ENCODE data around the gene GNAQ. TPM values are rescaled to one million over a fixed set of nuclear protein-coding genes. Genes with fewer than 3 reads are reported as not detected.
A peak's percentile ranks its signal among the peaks of the same experiment; 100 is the strongest.

Gene GNAQ
- total and polyA plus RNA-seq, 2 of the 13 experiments (the other 11 are each of a cell fraction or from before 2014, with no cell fraction given): 16.5 to 17.7 TPM

DNA sequence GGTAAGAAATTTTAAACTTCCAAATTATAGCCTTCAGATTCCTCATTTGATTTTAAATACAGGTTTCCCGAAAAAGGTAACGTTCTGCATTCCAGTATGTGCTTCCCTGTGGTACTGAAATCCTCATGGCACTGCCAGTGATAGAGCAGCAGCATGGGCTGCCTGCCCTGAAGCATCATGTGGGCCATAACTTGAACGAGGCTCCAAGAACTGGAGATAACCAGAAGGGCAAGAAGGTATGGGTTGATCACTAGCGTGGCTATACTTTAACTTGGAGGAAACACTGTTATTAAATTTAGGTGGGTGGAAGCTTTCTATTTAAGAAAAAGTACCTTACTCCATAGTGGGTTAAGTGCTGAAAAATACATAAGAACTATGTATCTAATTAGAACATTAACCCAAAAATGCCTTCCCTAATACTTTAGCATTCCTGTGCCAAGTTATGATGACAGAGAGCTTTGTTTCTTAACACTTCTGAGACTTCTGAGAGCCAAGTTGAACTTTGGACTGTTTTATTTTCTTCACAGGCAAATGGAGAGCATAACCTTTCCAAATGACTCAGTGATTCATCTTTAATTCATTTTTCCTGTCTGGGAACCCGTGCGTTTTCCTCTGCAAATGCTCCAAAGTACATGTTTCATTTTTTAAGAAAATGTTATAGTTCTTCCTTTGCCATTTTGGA is 192.0 kb downstream of the GNAQ start (continued):
- TF ChIP-seq FOSL2 (CRISPR knock-in tag; IDR thresholded peaks at IDR 0.05): peak; percentile 26; the same call in 1 of the 2 replicates
- TF ChIP-seq, protein P1, sequence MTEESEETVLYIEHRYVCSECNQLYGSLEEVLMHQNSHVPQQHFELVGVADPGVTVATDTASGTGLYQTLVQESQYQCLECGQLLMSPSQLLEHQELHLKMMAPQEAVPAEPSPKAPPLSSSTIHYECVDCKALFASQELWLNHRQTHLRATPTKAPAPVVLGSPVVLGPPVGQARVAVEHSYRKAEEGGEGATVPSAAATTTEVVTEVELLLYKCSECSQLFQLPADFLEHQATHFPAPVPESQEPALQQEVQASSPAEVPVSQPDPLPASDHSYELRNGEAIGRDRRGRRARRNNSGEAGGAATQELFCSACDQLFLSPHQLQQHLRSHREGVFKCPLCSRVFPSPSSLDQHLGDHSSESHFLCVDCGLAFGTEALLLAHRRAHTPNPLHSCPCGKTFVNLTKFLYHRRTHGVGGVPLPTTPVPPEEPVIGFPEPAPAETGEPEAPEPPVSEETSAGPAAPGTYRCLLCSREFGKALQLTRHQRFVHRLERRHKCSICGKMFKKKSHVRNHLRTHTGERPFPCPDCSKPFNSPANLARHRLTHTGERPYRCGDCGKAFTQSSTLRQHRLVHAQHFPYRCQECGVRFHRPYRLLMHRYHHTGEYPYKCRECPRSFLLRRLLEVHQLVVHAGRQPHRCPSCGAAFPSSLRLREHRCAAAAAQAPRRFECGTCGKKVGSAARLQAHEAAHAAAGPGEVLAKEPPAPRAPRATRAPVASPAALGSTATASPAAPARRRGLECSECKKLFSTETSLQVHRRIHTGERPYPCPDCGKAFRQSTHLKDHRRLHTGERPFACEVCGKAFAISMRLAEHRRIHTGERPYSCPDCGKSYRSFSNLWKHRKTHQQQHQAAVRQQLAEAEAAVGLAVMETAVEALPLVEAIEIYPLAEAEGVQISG (CRISPR knock-in tag; IDR thresholded peaks at IDR 0.05): no peak
- no peak for TF ChIP-seq ZFP82 (CRISPR knock-in tag; IDR thresholded peaks at IDR 0.05; ENCODE audit: borderline replicate concordance)
- TF ChIP-seq ZNF766 (CRISPR knock-in tag; IDR thresholded peaks at IDR 0.05; ENCODE audit: borderline replicate concordance): no peak
- TF ChIP-seq FOXA3 (CRISPR knock-in tag; IDR thresholded peaks at IDR 0.05): peak; percentile 26; the same call in 1 of the 2 replicates
- TF ChIP-seq, protein P2, sequence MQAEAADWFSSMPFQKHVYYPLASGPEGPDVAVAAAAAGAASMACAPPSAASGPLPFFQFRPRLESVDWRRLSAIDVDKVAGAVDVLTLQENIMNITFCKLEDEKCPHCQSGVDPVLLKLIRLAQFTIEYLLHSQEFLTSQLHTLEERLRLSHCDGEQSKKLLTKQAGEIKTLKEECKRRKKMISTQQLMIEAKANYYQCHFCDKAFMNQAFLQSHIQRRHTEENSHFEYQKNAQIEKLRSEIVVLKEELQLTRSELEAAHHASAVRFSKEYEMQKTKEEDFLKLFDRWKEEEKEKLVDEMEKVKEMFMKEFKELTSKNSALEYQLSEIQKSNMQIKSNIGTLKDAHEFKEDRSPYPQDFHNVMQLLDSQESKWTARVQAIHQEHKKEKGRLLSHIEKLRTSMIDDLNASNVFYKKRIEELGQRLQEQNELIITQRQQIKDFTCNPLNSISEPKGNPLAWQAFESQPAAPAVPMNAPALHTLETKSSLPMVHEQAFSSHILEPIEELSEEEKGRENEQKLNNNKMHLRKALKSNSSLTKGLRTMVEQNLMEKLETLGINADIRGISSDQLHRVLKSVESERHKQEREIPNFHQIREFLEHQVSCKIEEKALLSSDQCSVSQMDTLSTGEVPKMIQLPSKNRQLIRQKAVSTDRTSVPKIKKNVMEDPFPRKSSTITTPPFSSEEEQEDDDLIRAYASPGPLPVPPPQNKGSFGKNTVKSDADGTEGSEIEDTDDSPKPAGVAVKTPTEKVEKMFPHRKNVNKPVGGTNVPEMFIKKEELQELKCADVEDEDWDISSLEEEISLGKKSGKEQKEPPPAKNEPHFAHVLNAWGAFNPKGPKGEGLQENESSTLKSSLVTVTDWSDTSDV (CRISPR knock-in tag; IDR thresholded peaks at IDR 0.05): no peak
- TF ChIP-seq ZNF720 (CRISPR knock-in tag; IDR thresholded peaks at IDR 0.05): no peak
- TF ChIP-seq NPAS2 (CRISPR knock-in tag; IDR thresholded peaks at IDR 0.05; ENCODE audit: borderline replicate concordance): no peak
- no peak for TF ChIP-seq ZNF790 (CRISPR knock-in tag; IDR thresholded peaks at IDR 0.05; ENCODE audit: borderline replicate concordance)
- no peak for TF ChIP-seq ZNF232 (CRISPR knock-in tag; IDR thresholded peaks at IDR 0.05; ENCODE audit: borderline replicate concordance)
- no peak for TF ChIP-seq ZNF670 (CRISPR knock-in tag; IDR thresholded peaks at IDR 0.05; ENCODE audit: borderline replicate concordance)
- 0 out of 2 replicates have a peak, but pooled peaks have one; percentile 23 for TF ChIP-seq NCOA2 (CRISPR knock-in tag; IDR thresholded peaks at IDR 0.05)
- peak; percentile 52 for TF ChIP-seq GATAD2A (CRISPR knock-in tag; IDR thresholded peaks at IDR 0.05)
- no peak for TF ChIP-seq ZNF781 (CRISPR knock-in tag; IDR thresholded peaks at IDR 0.05; ENCODE audit: borderline replicate concordance, not compliant biosample characterization)
- TF ChIP-seq, protein P3, sequence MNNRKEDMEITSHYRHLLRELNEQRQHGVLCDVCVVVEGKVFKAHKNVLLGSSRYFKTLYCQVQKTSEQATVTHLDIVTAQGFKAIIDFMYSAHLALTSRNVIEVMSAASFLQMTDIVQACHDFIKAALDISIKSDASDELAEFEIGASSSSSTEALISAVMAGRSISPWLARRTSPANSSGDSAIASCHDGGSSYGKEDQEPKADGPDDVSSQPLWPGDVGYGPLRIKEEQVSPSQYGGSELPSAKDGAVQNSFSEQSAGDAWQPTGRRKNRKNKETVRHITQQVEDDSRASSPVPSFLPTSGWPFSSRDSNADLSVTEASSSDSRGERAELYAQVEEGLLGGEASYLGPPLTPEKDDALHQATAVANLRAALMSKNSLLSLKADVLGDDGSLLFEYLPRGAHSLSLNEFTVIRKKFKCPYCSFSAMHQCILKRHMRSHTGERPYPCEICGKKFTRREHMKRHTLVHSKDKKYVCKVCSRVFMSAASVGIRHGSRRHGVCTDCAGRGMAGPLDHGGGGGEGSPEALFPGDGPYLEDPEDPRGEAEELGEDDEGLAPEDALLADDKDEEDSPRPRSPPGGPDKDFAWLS (CRISPR knock-in tag; IDR thresholded peaks at IDR 0.05; ENCODE audit: borderline replicate concordance): no peak
- no peak for TF ChIP-seq ZNF274 (CRISPR knock-in tag; IDR thresholded peaks at IDR 0.05)
- no peak for TF ChIP-seq SOX13 (IDR thresholded peaks at IDR 0.05)
- TF ChIP-seq SOX13 (CRISPR knock-in tag; conservative IDR thresholded peaks at IDR 0.05 in 1 of 2, IDR thresholded peaks at IDR 0.05 in 1 of 2): peak in 1 of 2 experiments; percentile 34; a peak in 1 of 4 replicates

Measured in HepG2 (cell line).